ENCODE measurements around the gene NEDD4L.

The NEDD4L gene

GRCh38 chr18:58334061-58334460 is 290.0 kb downstream of the NEDD4L start:
- DNase-seq: no peak

GRCh38 chr18:58335223-58335622 is 291.2 kb downstream of the NEDD4L start:
- DNase-seq: no peak

- no peak for DNase-seq
Measured at GRCh38 chr18:58335821-58336220, 291.8 kb downstream of the NEDD4L start.

- no peak for DNase-seq
Measured at GRCh38 chr18:58336605-58337004, 292.6 kb downstream of the NEDD4L start.

GRCh38 chr18:58337285-58337684 is 293.3 kb downstream of the NEDD4L start:
- no peak for DNase-seq

GRCh38 chr18:58337686-58338085 is 293.7 kb downstream of the NEDD4L start:
- no peak for DNase-seq

- no peak for DNase-seq
Measured at GRCh38 chr18:58338141-58338540, 294.1 kb downstream of the NEDD4L start.

GRCh38 chr18:58338961-58339592 is 295.1 kb downstream of the NEDD4L start:
- DNase-seq: no peak

GRCh38 chr18:58339890-58340289 is 295.9 kb downstream of the NEDD4L start:
- no peak for DNase-seq

- no peak for DNase-seq
Measured at GRCh38 chr18:58341916-58342315, 297.9 kb downstream of the NEDD4L start.

GRCh38 chr18:58344080-58344670 is 300.1 kb downstream of the NEDD4L start:
- DNase-seq: no peak

- peak; percentile 17 to 28 for DNase-seq
Measured at GRCh38 chr18:58344861-58345463, 300.9 kb downstream of the NEDD4L start.

GRCh38 chr18:58345875-58346274 is 301.8 kb downstream of the NEDD4L start:
- no peak for DNase-seq

- no peak for DNase-seq
Measured at GRCh38 chr18:58347135-58347534, 303.1 kb downstream of the NEDD4L start.

- DNase-seq: no peak
Measured at GRCh38 chr18:58348517-58348916, 304.5 kb downstream of the NEDD4L start.

GRCh38 chr18:58348951-58349350 is 304.9 kb downstream of the NEDD4L start:
- DNase-seq: no peak

- no peak for DNase-seq
Measured at GRCh38 chr18:58349650-58350049, 305.6 kb downstream of the NEDD4L start.

- DNase-seq: no peak
Measured at GRCh38 chr18:58350526-58350925, 306.5 kb downstream of the NEDD4L start.

GRCh38 chr18:58351776-58352175 is 307.8 kb downstream of the NEDD4L start:
- DNase-seq: no peak

GRCh38 chr18:58353581-58353980 is 309.6 kb downstream of the NEDD4L start:
- no peak for DNase-seq

- no peak for DNase-seq
Measured at GRCh38 chr18:58354051-58354450, 310.0 kb downstream of the NEDD4L start.

GRCh38 chr18:58354791-58355190 is 310.8 kb downstream of the NEDD4L start:
- no peak for DNase-seq

- DNase-seq: no peak
Measured at GRCh38 chr18:58355243-58355642, 311.2 kb downstream of the NEDD4L start.

GRCh38 chr18:58359218-58359617 is 315.2 kb downstream of the NEDD4L start:
- DNase-seq: no peak

GRCh38 chr18:58359620-58360019 is 315.6 kb downstream of the NEDD4L start:
- DNase-seq: no peak
